ENCODE measurements around the gene ATCAY.
"Not testable (repeated sequence)": the region's sequence is repeated elsewhere in the genome, so short reads cannot be mapped to it uniquely, and the experiment has no call there.

ATCAY gene

GRCh38 chr19:3950871-3951861, 70.7 kb downstream of the ATCAY start:
- no peak for DNase-seq

DNA sequence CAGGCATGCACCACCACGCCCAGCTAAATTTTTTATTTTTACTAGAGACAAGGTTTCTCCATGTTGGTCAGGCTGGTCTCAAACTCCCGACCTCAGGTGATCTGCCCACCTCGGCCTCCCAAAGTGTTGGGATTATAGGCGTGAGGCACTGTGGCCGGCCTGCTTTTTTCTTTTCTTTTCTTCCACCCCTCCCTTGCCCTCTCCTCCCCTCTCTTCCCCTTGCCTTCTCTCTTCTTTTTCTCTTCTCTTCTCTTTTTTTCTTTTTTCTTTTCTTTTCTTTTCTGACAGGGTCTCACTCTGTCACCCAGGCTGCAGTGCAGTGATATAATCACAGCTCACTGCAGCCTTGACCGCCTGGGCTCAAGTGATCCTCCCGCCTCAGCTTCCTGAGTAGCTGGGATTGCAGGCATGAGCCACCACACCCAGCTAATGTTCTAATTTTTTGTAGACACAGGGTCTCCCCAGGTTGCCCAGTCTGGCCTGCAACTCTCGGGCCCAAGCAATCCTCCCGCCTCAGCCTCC, 72.3 kb downstream of the ATCAY start:
- DNase-seq = not testable (repeated sequence)

- no peak for DNase-seq
Observed at GRCh38 chr19:3954107-3954506, 73.6 kb downstream of the ATCAY start.

DNA sequence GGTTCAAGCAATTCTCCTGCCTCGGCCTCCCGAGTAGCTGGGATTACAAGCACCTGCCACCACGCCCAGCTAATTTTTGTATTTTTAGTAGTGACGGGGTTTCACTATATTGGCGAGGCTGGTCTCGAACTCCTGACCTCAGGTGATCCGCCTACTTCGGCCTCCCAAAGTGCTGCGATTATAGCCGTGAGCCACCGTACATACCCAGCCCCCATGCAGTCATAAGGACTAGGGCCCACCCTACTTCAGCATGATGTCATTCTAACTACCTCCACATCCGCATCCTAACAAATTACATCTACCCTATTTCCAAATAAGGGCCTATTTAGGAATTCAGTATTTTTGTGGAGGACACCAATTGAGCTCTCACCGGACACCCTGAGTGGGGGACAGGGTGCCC, 74.8 kb downstream of the ATCAY start:
- DNase-seq = not testable (repeated sequence)

- no peak for DNase-seq
Observed at GRCh38 chr19:3955688-3956087, 75.2 kb downstream of the ATCAY start.

DNA sequence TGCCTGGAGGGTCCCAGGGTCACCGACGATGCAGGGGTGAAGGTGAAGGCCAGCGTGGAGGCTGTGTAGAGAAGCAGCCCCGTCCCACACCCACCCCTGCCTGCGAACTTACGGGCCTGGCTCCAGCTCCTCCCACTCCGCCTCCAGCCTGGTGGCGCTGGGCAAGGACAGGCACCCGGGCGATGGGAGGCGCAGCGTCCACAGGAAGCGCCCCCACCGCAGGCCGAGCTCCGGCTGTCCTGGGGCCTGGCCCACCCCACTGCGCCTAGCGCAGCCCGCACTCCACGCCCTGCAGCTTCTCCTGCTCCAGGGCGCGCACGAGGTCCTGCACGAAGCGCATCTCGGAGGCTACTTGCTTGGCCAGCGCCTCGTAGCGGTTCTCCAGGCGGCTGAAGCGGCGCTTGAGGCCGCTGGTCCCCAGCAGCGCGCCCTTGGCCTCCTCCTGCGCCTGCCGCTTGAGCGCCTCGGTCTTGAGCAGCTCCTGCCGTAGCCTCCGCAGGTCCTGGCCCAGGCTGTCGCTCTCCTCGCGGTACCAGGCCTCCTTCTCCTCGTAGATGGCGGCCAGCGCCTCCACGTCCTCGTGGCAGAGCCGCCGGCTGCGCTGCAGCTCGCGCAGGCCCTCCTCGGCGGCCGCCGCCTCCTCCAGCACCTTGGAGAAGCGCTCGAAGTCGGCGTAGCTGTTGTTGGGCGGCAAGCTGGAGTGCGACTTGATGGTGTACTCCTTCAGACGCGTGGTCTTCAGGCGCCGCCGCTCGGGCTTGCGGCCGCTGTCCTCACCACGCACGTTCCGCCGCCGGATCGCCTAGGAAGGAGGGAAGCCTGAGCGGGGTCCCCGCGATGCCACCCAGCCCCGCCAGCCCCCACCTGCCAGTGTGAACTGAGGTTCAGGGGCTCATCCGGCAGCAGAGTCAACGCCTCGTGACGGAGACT, 78.6 kb downstream of the ATCAY start:
- no peak for DNase-seq

DNA sequence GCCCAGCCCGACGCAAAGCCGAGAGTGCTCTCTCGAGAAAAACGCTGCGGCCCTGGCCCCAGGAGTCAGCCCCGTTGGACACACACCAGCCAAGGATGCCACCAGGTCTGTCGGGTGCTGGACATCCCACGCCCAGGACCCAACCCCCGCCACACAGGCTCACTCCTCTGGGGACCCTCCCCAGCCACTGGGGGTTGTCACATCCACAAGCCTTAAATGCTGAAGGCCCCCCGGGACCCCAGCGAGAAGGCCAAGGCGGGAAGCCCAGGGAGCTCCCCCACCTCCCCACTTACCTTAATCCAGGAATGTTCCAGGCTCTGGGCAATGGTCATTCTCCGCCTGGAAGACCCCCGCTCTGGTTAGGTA, 79.3 kb downstream of the ATCAY start:
- no peak for DNase-seq

DNA sequence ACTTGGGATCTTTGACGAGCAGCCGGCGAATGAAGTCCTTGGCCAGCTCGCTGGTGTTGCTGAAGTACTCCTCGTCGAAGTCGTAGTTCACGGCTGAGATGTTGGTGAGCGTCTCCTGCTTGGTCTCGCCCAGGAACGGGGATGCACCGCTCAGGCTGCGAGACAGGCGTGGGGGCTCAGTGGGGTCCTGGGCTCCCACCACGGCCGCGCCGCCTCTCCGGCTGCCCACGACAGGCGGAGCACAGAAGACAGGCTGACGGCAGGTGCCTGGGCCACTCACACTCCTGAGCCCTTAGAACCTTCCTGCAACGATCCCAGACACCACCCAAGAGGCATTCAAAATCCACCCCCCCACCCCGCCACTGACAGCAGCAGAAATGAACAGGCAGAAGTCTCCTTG, 80.5 kb downstream of the ATCAY start:
- no peak for DNase-seq

DNA sequence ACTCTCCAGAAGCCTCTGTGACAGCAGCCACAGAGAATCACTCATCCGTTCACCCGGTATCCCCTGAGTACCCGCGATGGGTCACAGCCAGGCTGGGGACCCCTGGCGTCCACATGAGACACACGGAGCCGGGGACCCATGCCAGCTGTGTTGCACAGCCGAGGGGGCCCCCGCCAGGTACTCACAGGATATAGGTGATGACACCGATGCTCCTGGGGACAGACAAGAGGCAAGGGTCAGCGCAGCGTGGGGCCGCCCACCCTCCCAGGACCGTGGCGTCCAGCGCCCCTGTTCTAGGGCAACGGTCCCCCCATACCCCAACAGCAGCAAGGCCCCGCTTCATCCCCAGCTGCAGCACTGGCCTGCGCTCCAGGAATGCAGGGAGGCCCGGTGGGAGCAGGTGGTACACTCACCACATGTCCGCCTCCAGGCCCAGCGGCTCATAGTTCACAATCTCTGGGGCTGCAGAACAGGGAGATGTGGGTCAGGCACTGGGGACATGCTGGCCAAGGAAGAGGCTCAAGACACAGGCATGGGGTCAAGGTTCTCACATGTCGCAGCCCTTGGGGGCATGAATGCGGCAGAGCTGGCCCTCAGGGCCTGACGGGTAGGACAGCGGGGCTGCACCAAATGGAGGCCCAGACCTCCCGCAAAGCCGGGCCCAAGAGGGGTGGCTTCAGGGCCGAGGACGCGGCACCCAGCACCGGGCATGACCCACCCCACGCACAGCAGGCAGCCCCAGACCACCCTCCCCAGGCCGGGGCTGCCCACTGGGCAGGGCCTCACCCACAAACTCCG, 83.2 kb downstream of the ATCAY start:
- DNase-seq = no peak

DNA sequence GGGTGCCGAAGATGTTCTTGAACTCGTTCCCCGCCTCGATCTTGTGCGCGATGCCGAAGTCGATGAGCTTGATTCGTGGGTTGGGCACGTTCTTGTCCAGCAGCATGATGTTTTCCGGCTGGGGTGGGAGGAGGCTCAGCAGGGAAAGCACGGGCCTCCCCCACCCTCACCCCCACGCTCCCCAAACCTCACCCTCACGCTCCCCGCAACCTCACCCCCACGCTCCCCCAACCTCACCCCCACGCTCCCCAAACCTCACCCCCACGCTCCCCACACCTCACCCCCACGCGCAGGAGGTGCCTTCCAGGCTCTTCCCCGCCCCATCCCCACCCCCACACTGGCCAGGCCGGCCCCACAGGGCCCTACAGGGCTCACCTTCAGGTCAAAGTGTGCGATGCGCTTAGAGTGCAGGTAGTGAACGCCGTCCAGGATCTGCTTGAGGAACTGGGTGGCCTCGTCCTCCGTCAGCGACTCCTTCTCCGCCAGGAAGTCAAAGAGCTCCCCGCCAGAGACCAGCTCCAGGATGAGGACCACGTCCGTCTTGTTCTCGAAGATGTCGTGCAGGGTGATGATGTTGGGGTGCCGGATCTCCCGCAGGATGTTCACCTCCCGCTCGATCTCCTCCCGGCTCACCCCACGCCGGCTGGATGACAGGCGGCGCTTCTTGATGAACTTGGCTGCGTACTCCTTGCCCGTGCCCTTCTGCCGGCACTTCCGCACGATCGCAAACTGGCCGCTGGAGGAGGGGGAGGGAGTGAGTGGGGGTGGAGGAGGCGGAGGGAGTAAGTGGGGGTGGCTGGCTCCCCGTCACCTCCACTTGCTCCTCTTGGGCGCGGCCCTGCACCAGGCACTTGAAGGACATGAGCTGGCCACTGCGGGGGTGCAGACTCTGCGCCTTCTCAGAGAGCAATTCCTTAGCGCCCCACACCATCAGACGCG, 84.0 kb downstream of the ATCAY start:
- DNase-seq = no peak

GRCh38 chr19:3966051-3967017, 85.8 kb downstream of the ATCAY start:
- no peak for DNase-seq

GRCh38 chr19:3967983-3968382, 87.5 kb downstream of the ATCAY start:
- DNase-seq = not testable (repeated sequence)

DNA sequence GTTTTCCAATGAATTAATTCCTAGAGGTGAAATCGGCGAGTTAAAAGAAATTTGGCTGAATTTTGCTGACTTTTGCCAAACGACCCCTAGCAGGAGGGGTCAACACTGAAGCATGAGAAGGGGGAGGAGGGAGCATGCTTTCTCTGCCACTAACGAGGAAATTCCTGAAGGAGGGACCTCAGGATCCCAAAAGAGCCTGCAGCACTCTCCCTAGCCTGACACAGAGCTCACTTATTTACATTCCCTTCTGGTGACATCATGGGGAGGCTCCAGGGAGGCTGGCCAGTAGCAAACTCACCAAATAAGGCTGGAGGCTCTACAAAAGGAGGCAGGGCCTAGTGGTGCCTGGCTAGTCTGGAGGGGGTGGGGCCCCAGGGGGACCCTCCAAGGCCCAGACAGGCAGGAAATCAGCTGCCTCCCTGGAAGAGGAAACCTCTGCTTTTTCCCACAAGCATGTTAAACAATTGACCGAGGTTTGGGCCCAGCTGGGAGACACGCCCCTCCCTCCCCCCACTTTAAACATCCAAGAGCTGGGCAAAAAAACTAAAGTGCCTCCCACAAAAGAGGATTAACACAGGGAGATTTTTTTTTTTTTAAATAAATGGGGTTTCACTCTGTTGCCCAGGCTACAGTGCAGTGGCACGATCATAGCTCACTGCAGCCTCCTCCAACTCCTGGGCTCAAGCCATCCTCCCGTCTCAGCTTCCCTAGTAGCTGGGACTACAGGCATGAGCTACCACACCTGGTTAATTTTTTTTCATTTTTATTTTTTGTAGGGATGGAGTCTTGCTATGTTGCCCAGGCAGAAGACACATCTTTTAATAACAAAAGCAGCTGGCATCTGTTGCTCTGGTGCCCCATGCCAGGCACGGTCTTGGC, 88.3 kb downstream of the ATCAY start:
- DNase-seq = no peak

GRCh38 chr19:3969435-3970312, 89.2 kb downstream of the ATCAY start:
- DNase-seq = no peak

- no peak for DNase-seq
Observed at GRCh38 chr19:3970313-3970807, 89.9 kb downstream of the ATCAY start.

- DNase-seq = peak; percentile 96 to 97
Observed at GRCh38 chr19:3970808-3971598, 90.5 kb downstream of the ATCAY start, which contains the start of gene DAPK3. Gene DAPK3 (minus strand): TSS chr19:3971099. CDS start chr19:3969735, 1,364 bp downstream.

- DNase-seq = no peak
Observed at GRCh38 chr19:3975144-3975543, 94.7 kb downstream of the ATCAY start.

All from inflammatory macrophage treated with lipopolysaccharide for 1 hour (primary cell).